SU-DHL-6 (cell line): ENCODE data around the gene DNAJB1.

Source experiments
- EZH2phosphoT487 ChIP-seq: fragments of 200-600 bp; sonication (generic), shearing (Covaris generic); conservative IDR thresholded peaks from 2 replicates; pipeline ENCODE4 v1.6.1; 2018; ENCODE audit warnings: mild to moderate bottlenecking, antibody characterized with exemption, low read length, moderate library complexity, mixed read lengths
- TF ChIP-seq, protein P1 (sequence below): fragments of 200-600 bp; sonication (generic); IDR thresholded peaks from one replicate; pipeline ENCODE4 v1.5.1; 2017; ENCODE audit warnings: antibody characterized with exemption, mild to moderate bottlenecking, low read length, moderate library complexity; ENCODE audit not compliant: insufficient read depth, poor library complexity, severe bottlenecking

DNA sequence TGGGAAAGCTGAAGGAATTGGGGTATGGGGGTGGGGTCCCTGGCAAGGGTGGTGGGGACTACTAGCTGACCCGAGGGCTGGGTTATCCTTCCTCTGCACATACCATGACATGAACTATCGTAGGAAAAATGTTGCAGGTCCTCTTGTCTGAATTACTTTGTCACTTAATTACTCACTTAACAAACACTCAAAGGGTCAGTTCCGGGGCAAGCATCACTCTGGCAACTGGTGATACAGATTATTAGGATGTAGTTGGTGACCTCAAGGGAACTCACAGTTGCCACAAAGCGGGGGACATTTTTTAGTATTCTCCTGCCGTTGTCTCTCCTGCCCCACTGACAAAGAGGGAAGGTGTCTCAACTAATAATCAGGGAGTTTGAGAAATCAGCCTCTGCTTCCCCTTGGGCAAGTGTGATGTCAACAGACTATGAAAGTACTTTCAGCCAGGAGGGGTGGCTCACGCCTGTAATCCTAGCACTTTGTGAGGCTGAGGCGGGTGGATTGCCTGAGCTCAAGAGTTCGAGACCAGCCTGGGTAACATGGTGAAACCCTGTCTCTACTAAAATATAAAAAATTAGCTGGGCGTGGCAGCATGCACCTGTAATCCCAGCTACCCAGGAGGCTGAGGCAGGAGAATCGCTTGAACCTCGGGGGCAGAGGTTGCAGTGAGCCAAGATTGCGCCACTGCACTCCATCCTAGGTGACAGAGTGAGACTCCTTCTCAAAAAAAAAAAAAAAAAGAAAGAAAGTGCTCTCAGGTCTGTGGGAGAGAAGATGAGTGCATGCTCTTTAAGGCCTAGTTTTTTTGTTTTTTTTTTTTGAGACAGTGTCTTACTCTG is 10.3 kb downstream of the DNAJB1 start:
- TF ChIP-seq, protein P1, sequence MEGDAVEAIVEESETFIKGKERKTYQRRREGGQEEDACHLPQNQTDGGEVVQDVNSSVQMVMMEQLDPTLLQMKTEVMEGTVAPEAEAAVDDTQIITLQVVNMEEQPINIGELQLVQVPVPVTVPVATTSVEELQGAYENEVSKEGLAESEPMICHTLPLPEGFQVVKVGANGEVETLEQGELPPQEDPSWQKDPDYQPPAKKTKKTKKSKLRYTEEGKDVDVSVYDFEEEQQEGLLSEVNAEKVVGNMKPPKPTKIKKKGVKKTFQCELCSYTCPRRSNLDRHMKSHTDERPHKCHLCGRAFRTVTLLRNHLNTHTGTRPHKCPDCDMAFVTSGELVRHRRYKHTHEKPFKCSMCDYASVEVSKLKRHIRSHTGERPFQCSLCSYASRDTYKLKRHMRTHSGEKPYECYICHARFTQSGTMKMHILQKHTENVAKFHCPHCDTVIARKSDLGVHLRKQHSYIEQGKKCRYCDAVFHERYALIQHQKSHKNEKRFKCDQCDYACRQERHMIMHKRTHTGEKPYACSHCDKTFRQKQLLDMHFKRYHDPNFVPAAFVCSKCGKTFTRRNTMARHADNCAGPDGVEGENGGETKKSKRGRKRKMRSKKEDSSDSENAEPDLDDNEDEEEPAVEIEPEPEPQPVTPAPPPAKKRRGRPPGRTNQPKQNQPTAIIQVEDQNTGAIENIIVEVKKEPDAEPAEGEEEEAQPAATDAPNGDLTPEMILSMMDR, result no peak
- TF ChIP-seq EZH2phosphoT487, result no peak
